Esophagus muscularis mucosa (tissue), 4 donors: ENCODE data around the gene CASTOR1.
A peak's percentile ranks its signal among the peaks of the same experiment; 100 is the strongest.

Experiments used
- EP300 ChIP-seq: sonication (generic); formaldehyde crosslinking; IDR thresholded peaks from one replicate; pipeline ENCODE4 v1.6.1; 2017; ENCODE audit warnings: antibody characterized with exemption
- POLR2A ChIP-seq: fragments of 450-650 bp; IDR thresholded peaks from one replicate; pipeline ENCODE4 v1.6.1; 2017; ENCODE audit warnings: antibody characterized with exemption, moderate library complexity, mild to moderate bottlenecking, low read depth
- POLR2AphosphoS5 ChIP-seq, 2 donors: sonication (generic); formaldehyde crosslinking; IDR thresholded peaks; one replicate each; pipeline ENCODE4 v1.6.1; 2017; ENCODE audit warnings: antibody characterized with exemption in 2 of 2
- TF ChIP-seq, protein P1 (sequence below), 3 experiments: fragments of 200-600 bp in 2 of 3; fragments of 450-650 bp in 1 of 3; sonication (generic) in 2 of 3; IDR thresholded peaks; one replicate each; pipeline ENCODE4 v1.5.1; 2017 to 2019; ENCODE audit warnings: antibody characterized with exemption in 3 of 3, mild to moderate bottlenecking in 2 of 3, moderate library complexity in 1 of 3

DNA sequence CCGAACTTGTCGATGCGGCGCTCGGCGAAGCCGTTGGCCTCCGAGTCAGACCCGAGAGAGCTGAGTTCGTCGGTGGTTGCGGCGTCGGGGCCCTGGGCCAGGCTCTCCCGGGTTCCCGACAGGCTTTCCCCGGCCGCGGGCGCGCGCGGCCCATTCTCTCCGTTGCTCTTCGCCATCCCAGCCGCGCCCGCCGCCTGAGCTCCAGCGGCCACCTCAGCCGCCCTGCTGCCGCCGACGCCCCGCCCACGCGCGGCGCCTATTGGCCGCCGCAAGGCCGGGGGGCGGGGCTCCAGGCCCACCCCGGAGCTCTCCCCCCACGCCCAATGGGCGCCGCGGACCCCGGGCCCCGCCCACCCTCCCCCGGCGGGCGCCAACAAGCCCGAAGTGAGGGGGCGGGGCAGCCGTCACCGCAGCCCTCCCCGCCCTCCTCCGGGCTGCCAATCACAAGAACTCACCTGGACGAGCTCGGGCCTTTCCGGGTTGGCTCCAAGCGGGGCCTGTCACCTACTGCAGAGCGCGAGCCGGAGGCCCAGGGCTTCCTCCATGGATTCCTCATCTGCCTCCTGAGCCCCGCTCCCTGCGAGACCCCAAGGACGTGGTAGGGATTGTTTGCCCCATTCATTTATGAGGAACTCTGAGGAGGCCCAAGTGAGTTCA lies 37.5 kb upstream of the CASTOR1 start, which contains the start of gene TBC1D10A:
- TF ChIP-seq, protein P1, sequence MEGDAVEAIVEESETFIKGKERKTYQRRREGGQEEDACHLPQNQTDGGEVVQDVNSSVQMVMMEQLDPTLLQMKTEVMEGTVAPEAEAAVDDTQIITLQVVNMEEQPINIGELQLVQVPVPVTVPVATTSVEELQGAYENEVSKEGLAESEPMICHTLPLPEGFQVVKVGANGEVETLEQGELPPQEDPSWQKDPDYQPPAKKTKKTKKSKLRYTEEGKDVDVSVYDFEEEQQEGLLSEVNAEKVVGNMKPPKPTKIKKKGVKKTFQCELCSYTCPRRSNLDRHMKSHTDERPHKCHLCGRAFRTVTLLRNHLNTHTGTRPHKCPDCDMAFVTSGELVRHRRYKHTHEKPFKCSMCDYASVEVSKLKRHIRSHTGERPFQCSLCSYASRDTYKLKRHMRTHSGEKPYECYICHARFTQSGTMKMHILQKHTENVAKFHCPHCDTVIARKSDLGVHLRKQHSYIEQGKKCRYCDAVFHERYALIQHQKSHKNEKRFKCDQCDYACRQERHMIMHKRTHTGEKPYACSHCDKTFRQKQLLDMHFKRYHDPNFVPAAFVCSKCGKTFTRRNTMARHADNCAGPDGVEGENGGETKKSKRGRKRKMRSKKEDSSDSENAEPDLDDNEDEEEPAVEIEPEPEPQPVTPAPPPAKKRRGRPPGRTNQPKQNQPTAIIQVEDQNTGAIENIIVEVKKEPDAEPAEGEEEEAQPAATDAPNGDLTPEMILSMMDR (IDR thresholded peaks at IDR 0.05) = no peak
- TF ChIP-seq POLR2A (peak; percentile 79), POLR2AphosphoS5 (IDR thresholded peaks at IDR 0.05) (peak; percentile 70 to 91), EP300 (no peak)
